GM12874 (cell line): Measurements from ENCODE around the gene DNMBP.

Source experiments
- TF ChIP-seq, protein P1 (sequence below): IDR thresholded peaks from 2 replicates; pipeline ENCODE4 v1.5.1; 2011; ENCODE audit warnings: low read depth, mild to moderate bottlenecking, control low read depth, low read length, moderate library complexity; ENCODE audit not compliant: insufficient read depth

The DNMBP gene

DNA sequence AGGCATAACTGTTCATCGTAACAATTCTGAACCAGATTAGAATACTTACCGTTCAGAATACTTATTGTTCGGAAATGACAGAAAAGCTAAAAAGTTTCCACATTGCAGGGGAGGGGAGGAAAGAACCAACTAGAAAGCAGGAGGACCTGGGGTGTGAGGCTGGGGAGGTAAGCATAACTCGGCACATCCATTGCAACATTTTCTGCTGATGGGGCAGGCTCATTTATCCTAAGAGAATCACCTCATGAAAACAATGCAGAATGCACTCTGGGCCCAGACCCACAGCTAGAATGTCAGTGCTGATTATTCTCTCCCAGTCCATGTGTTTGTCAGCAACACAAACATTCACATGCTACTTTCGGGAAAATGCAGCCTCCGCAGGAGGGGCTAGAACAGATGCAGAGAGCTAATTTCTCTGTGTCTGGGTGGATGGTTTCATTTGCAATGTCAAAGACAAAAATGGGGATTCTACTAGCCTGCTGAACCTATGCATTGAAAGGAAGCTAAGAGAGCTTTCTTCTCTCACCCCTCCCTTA is 9.6 kb downstream of the DNMBP start:
- TF ChIP-seq, protein P1, sequence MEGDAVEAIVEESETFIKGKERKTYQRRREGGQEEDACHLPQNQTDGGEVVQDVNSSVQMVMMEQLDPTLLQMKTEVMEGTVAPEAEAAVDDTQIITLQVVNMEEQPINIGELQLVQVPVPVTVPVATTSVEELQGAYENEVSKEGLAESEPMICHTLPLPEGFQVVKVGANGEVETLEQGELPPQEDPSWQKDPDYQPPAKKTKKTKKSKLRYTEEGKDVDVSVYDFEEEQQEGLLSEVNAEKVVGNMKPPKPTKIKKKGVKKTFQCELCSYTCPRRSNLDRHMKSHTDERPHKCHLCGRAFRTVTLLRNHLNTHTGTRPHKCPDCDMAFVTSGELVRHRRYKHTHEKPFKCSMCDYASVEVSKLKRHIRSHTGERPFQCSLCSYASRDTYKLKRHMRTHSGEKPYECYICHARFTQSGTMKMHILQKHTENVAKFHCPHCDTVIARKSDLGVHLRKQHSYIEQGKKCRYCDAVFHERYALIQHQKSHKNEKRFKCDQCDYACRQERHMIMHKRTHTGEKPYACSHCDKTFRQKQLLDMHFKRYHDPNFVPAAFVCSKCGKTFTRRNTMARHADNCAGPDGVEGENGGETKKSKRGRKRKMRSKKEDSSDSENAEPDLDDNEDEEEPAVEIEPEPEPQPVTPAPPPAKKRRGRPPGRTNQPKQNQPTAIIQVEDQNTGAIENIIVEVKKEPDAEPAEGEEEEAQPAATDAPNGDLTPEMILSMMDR = no peak

DNA sequence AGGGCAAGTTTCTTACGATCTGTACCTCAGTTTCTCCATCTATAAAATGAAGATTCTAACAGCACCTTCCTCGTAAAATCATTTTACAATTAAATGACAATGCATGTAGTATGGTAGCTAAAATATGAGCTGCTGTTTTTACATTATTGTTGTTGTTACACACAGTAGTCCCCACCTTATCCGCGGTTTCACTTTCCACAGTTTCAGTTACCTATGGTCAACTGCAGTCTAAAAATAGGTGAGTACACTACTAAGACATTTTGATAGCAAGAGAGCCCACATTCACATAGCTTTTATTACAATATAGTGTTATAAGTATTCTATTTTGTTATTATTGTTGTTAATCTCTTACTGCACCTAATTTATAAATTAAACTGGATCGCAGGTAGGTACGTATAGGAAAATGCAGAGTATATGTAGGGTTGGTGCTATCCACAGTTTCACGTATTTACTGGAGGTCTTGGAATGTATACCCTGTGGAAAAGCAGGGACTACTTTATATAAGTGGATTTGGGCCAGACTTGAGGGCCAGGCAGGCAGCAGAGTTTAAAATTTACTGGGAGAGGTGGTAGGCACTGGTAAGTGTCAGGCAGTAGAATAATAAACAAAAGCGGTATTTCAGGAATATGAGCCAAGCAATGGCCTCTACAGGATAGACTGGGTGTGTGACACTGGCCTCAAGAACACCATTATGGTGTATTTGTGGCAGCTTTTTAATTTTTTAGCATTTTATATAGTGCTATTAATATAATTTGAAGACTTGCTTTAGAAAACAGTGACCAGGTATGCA is 10.2 kb downstream of the DNMBP start:
- TF ChIP-seq, protein P1 = no peak

DNA sequence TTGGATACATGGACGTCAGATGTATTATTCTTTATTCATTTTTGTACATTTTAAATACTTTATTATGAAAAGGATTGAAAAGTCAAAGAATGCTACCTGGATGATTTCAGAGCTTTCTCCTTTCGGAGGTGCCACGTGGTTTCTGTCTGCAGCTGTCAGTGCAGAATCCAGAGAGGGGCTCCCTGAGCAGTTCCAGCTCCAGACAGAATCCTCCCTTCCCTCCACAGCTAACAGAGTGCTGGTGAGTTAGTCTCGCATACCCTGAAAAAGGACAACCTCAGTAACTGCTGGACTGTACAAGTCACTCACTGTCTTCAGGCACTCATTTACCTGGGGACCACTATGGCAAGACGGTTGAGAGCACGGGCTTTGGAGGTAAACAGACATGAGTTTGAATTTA is 10.9 kb downstream of the DNMBP start:
- TF ChIP-seq, protein P1 = no peak

DNA sequence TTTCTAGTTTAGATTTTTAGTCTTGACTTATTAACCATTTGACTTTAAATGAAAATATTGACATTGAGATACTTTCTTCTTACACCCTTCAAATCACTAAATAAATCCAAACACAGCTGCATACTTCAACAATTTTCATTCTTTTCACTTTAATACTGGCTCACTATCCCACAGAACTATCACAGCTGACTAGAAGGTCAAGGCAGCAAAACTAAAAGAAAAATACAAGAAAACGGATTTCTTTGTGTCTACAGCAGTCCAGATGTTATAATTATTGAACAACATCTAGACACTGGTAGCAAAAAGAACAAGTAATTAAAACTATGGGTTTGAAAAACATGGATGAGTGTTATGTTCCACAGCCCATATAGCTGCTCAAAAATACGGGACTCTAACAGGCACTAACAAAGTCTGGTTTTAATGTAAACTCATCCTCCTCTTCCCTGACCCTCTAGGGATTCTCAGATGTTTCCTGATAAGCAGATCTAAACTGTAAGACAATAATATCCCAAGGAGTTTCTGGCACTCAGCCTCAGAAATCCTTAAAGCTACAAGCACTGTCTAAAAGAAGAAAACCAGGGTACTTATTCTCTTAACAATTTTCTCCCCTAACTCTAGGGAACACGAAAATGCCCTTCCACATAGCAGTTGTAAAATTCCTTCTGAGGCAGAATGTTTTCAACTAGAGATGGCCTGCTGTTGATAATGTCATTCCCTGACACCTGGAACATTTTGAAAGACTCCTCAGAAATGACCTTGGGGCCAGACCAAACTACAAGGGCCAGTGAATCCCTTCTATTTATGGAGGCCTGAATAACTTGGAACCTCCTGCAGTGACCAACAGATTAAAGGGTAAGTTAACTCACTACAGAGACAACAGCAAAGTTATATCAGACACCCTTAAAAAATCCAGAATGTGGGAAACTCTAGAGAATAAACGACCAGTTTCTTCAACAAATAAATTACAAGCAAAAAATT is 12.8 kb downstream of the DNMBP start:
- TF ChIP-seq, protein P1 = no peak

DNA sequence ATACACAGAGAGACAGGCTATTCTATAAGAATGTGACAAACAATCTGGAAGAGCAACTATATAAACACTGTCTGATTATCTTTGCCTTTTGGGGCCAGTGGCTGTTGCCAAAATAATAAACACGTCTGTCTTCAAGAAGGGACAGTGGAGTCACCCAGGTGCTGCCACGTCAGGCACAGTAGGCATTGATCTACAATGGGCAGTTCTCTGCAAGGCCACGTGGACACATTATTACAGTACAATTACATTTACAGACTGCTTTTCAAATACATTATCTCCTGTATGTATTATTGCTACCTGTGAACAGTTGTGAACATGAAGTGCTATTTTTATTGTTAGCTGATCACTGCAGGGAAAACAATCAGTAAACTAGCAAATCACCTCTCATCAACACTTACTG is 14.0 kb downstream of the DNMBP start:
- TF ChIP-seq, protein P1 = no peak

DNA sequence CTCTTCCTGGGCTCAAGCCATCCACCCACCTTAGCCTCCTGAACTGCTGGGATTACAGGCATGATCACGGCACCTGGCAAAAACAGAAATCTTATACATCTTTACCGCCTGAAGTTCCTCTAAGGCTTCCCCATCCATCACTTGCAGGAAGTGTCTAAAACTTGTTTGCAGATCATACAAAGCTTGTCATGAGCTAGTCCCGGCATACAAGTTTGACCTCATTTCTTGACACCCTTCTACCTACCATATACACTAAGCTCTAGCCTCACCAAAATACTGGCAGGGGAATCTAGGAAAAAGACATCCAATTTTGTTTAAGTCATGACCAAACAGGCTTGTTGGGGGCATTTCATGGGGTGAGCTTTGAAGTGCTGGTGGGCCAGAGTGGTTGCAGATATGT is 14.5 kb downstream of the DNMBP start:
- TF ChIP-seq, protein P1 = no peak

DNA sequence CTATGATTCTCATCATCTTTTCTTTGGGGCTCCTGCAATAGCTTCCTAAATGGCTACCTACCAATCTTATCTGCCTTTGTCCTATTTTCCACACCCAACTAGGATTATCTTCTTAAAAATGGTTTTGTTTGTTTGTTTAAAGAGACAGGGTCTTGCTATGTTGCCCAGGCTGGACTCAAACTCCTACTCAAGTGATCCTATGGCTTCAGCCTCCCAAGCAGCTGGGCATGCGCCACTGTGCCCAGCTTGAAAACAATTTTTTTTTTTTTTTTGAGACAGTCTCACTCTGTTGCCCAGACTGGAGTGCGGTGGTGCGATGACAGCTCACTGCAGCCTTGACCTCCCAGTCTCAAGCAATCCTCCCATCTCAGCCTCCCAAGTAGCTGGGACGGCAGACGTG is 14.9 kb downstream of the DNMBP start:
- TF ChIP-seq, protein P1 = no peak
